ENCODE data around the gene CRYBB3.
"Not testable (repeated sequence)": the region's sequence is repeated elsewhere in the genome, so short reads cannot be mapped to it uniquely, and the experiment has no call there.

CRYBB3 gene

GRCh38 chr22:25176175-25176574 lies 23.5 kb upstream of the CRYBB3 start:
- DNase-seq = no peak

- no peak for DNase-seq
These were observed 22.9 kb upstream of the CRYBB3 start for GRCh38 chr22:25176799-25177198.

GRCh38 chr22:25177226-25177625 lies 22.4 kb upstream of the CRYBB3 start:
- DNase-seq = no peak

DNA sequence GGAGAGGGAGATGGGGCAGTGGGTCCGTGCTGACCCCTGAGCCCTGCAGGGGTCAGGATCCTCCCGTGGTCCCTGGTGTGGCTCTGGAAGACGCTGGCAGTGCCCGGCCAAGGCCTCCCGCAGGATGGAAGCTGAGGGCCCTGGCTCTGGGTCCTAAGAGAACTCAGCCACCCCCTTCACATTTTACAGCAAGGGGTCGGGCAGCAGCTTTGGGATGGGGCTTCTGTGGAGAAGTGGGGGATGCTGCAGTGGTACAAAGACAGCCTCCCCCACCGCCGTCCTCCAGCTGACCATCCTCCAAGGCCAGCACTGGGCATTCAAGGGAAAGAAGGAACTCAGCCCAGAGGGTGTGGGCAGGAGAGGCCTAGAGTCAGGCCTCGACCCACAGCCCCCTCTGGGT lies 21.8 kb upstream of the CRYBB3 start:
- no peak for DNase-seq

- not testable (repeated sequence) for DNase-seq
These were observed 21.3 kb upstream of the CRYBB3 start for GRCh38 chr22:25178348-25178747.

DNA sequence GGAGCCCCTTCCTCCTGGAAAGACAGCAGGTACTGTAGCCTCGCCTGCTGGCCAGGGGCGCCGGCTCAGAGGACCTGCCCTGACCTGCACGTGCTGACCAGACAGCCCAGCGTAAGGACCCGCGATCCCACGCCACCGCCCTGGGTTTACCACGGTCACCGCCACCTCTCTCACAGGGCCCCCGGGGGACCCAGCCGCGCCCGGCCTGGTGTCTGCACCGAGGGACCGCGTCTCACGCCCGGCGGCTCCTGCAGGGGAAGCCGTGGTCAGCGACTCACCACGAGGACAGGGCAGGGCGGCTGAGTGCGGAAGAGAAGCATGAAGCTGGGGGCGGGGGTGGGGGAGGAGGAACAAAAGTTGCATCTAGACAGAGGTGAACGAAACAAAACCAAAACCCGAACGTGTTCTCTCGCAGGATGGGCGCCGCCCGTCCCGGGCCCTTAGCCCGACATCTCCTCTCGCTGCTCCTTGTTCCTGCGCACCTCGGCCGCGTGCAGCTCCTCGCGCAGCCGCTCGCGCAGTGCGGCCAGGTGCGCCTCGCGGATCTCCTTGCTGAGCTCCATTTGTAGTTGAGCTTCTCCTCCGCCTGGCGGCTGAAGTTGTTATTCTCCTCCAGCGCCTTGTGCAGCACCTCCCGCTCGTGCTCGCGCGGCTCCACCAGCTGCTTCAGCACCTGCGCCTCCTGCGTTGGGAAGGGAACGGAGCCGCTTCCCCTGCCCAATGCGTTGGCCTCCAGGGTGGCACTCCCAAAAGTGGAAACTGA lies 20.6 kb upstream of the CRYBB3 start:
- not testable (repeated sequence) for DNase-seq

DNA sequence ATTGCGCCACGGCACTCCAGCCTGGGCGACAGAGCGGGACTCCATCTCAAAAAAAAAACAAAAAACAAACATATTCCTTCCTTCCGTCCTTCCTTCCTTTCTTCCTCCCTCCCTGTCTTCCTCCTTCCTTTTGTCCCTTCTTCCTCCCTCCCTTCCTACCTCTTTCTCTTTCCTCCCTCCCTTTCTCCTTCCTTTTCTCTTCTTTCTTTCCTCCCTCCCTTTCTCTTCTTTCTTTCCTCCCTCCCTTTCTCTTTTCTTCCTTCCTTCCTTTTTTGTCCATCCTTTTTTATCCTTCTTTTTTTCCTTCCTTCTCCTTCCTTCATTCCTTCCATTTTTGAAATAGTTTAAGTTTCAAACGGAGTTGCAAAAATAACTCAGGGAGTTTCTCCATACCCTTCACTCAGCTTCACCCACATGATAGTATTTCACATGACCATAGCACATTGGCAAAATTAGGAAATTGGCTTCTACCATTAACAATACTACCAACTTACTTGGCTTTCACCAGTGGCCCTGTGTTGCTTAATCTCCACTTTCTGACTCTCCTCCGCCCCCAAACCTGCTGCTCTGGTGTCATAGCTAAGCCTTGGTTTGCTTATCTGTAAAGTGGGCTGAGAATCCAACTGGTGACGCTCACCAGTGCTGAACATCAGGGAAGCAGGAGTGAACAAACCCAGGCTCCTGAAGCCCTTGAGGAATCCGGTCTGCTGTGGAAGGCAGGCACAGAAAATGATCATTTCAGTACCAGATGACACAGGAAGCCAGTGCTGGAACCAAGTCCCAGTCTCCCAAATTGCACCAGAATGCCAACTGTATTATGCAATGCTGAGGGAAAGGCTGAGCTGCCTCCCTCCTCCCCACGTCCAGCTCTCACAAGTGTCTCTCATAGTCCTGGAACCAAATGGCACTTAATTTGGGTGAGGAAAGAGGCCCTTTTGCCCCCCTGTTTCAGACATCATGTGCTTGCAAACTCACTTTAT lies 17.2 kb upstream of the CRYBB3 start:
- DNase-seq = no peak

- no peak for DNase-seq
These were observed 15.6 kb upstream of the CRYBB3 start for GRCh38 chr22:25183949-25184619.

DNA sequence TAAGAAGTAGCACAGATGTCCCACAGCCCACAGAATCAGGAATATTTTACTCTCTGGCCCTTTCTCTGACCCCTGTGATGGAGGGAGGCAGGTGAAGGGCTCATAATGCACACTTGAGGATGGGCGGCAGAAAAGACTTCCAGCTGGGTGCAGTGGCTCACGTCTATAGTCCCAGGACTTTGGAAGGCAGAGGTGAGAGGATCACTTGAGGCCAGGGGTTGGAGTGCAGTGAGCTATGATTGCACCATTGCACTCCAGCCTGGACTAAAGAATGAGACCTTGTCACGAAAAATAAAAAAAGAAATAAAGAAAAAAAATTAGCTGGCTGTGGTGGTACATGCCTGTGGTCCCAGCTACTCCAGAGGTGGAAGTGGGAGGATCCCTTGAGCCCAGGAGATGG lies 13.5 kb upstream of the CRYBB3 start:
- DNase-seq = no peak

DNA sequence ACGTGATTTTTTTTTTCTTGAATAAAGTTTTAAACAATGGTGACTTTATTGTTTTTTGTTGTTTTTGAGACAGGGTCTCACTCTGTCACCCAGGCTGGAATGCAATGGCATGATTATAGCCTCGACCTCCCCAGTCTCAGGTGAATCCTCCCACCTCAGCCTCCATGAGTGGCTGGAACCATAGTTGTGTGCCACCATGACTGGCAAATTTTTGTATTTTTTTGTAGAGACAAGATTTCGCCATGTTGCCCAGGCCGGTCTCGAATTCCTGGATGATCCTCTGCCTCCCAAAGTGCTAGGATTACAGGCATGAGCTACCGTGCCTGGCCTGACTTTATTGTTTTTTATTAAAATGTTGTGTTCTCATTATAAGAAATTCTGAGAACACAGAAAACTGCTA lies 12.2 kb upstream of the CRYBB3 start:
- no peak for DNase-seq

- no peak for DNase-seq
These were observed 7.3 kb upstream of the CRYBB3 start for GRCh38 chr22:25192406-25192805.

- no peak for DNase-seq
These were observed 6.5 kb upstream of the CRYBB3 start for GRCh38 chr22:25193130-25193529.

DNA sequence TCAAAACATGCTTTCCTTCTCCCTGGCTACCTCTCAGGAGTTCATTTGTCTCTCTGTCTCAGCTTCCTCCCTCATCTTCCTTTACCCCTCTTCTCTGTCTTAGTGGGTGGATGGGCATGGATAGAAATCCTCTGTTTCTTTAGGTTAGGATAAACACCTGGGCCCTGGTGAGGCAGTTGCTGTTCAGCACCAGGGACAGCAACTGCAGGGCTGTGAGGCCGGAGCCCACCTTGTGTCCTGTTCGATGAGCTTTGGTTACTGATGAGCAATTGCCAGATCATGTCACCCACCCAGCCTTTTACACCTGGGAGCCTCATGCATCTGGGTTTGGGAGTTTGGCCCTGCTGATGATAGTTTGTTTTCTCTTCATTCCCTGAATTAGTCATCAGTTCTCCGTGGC lies 6.1 kb upstream of the CRYBB3 start:
- DNase-seq = no peak

DNA sequence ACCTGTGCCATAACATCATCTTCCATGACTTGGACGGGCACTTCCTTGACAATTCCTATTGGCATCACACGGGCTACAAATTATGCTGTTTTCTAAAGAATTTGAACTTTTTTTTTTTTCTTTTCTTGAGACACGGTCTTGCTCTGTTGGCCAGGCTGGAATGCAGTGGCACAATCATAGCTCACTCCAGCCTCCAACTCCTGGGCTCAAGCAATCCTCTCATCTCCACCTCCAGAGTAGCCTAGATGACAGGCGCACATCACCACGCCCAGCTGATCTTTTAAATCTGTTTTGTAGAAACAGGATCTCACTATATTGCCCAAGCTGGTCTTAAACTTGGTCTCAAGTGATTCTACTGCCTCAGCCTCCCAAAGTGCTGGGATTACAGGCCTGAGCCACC lies 3.3 kb upstream of the CRYBB3 start:
- no peak for DNase-seq

DNA sequence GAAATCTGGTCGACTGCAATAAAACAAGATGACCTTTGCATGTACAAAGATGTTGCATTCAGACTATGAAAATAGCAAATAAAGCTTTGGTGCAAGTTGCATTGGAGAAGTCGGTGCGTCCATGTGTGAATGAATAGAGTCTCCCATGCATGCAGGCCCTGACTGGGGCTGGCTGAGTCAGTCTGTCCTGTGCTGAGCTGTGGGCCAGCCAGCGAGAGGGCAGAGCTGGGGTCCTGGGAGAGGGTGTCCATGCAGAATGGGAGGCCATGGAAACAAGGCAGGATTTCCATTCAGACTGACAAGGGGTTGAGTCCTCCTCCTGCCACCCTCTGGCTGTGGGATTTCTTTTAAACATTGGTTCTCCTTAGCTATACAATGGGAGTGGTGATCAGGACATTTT lies 2.3 kb upstream of the CRYBB3 start:
- DNase-seq = no peak

- no peak for DNase-seq
These were observed 1.3 kb downstream of the CRYBB3 start for GRCh38 chr22:25200967-25201366.

- no peak for DNase-seq
These were observed 2.1 kb downstream of the CRYBB3 start for GRCh38 chr22:25201557-25202273.

DNA sequence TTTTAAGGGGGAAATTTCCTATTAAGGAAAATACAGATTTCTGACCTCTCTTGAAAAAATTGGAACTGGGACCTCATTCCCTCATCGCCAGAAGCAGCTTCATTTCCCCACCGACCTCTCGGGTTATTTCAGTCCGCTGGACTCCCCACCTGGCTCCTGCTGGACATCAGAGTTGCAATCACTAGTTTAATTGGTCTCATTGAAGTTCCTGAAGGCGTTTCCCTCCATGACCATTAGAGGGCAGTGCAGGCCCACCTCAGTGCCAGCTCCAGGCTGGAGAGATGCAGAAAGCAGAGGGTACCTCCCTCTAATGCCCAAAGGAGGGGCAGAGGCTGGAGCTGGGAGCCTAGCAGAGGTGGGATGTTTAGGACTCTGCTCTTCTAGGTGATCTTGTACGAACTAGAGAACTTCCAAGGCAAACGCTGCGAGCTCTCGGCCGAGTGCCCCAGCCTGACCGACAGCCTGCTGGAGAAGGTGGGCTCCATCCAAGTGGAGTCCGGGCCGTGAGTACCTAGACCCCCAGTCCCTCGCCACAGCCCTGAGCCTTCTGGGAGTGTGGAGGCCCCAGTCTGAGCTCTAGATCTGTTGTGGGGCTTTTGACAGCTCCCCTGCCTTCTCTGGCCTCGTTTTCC lies 2.7 kb downstream of the CRYBB3 start:
- peak; percentile 18 for DNase-seq

GRCh38 chr22:25203082-25203481 lies 3.4 kb downstream of the CRYBB3 start:
- DNase-seq = no peak

DNA sequence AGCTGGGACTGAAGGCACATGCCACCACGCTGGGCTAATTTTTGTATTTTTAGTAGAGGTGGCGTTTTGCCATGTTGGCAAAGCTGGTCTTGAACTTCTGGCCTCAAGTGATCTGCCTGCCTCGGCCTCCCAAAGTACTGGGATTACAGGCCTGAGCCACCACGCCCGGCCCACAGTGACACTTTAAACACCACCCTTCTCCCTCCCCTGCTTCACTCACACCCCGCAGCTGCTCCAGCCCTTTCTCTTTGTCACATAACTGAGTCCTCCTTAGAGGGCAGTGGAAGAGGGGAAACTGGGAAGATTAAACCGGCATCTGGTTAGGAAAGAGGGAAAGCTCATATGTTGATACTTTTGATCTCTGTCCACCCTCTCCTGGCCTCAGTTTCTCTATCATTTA lies 4.9 kb downstream of the CRYBB3 start:
- not testable (repeated sequence) for DNase-seq

GRCh38 chr22:25205847-25206246 lies 6.2 kb downstream of the CRYBB3 start:
- no peak for DNase-seq

- DNase-seq = no peak
These were observed 7.3 kb downstream of the CRYBB3 start for GRCh38 chr22:25206998-25207397.

Measured in NCI-H748 treated with DMSO at 0.1 percent for 48 hours (cell line).